Left lung (tissue), 10 donors: ENCODE data around the gene DCUN1D3. TPM values are rescaled to one million over a fixed set of nuclear protein-coding genes. Genes with fewer than 3 reads are reported as not detected.
A peak's percentile ranks its signal among the peaks of the same experiment; 100 is the strongest.

Experiments used
- ATAC-seq: fragments of 200-7000 bp; cut with Tn5 transposase; one replicate; pipeline ENCODE4 v1.9.1; 2020; ENCODE audit warnings: moderate library complexity
- DNase-seq, 4 donors: peaks; one replicate each; pipeline ENCODE4 v3.0.0-alpha.2; 2013 to 2020
- H3K27ac ChIP-seq, 2 donors: fragments of 200-600 bp; sonication (generic) in 1 of 2; one replicate each; pipeline versions ENCODE4 v1.5.0 to v1.8.0; 2020 to 2021
- H3K27me3 ChIP-seq, 2 donors: fragments of 200-600 bp; sonication (generic) in 1 of 2; one replicate each; pipeline versions ENCODE4 v1.5.0 to v1.8.0; 2020 to 2021
- H3K36me3 ChIP-seq, 2 donors: fragments of 200-600 bp; sonication (generic) in 1 of 2; one replicate each; pipeline versions ENCODE4 v1.5.0 to v1.8.0; 2020 to 2021
- H3K4me1 ChIP-seq, 2 donors: fragments of 200-600 bp; one replicate each; pipeline ENCODE4 v1.8.0; 2021
- H3K4me3 ChIP-seq, 2 donors: fragments of 200-600 bp; sonication (generic) in 1 of 2; one replicate each; pipeline versions ENCODE4 v1.5.0 to v1.8.0; 2020 to 2021; ENCODE audit warnings: mild to moderate bottlenecking in 1 of 2
- H3K9me3 ChIP-seq, 2 donors: fragments of 200-600 bp; sonication (generic) in 1 of 2; one replicate each; pipeline versions ENCODE4 v1.5.0 to v1.8.0; 2020 to 2021
- intact Hi-C, 2 donors: fragments of 100-400 bp; cut with DNase I; formaldehyde crosslinking; loops; one replicate each; pipeline versions ENCODE4 v1.11.2 to v1.14.2; 2022
- polyA plus RNA-seq, 6 donors: library from polyadenylated mRNA; unstranded; fragments of 120-200 nt; gene quantifications; one replicate each; pipeline ENCODE4 v1.2.1, GENCODE V29; 2013; ENCODE audit not compliant: insufficient read length in 6 of 6
- total RNA-seq, 2 donors: library from RNA; stranded (reverse); fragmentation: NEBNext Ultra II Directional; extraction: Animal tissue kit (Norgen Biotek cat#: 25700); gene quantifications; one replicate each; pipeline ENCODE4 v1.2.1, GENCODE V29; 2021
- TF ChIP-seq, protein P1 (sequence below), 2 donors: fragments of 200-600 bp; sonication (generic) in 1 of 2; IDR thresholded peaks; one replicate each; pipeline versions ENCODE4 v1.5.0 to v1.8.0; 2021; ENCODE audit warnings: antibody characterized with exemption in 2 of 2
- donor health status: DM: no; HTN: yes; CAD: no.
- donor health status: DM: no; HTN: no; CAD: no.

DCUN1D3 gene
- total and polyA plus RNA-seq, 8 donors, result 8.5 to 27.1 (median 9.9) TPM

DNA sequence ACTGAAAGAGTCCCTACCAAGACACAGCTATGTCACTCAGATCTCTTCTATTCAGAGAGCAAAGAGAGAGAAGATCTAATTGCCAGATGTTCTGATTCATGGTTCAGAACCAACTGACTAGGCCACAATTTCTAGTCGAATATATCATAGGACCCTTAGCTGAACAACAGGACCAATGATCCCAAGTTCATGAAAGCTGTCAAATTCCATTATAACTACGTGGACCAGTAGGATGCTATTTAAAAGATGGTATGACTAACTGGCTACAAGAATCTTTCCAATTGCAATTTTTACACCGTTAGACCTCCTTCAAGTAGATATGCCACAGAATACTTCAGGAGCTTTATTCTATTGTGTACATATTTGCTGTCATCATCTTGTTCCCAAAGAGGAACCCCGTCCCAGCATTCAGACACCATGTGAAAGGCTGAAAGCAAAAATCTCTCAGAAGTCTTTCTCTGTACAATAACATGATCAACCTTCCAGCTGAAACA lies 26.0 kb downstream of the DCUN1D3 start:
- no peaks in the 10 kb centered on the region for H3K27me3 ChIP-seq
- H3K9me3 ChIP-seq, result no peaks in the 10 kb centered on the region
- TF ChIP-seq, protein P1, sequence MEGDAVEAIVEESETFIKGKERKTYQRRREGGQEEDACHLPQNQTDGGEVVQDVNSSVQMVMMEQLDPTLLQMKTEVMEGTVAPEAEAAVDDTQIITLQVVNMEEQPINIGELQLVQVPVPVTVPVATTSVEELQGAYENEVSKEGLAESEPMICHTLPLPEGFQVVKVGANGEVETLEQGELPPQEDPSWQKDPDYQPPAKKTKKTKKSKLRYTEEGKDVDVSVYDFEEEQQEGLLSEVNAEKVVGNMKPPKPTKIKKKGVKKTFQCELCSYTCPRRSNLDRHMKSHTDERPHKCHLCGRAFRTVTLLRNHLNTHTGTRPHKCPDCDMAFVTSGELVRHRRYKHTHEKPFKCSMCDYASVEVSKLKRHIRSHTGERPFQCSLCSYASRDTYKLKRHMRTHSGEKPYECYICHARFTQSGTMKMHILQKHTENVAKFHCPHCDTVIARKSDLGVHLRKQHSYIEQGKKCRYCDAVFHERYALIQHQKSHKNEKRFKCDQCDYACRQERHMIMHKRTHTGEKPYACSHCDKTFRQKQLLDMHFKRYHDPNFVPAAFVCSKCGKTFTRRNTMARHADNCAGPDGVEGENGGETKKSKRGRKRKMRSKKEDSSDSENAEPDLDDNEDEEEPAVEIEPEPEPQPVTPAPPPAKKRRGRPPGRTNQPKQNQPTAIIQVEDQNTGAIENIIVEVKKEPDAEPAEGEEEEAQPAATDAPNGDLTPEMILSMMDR (IDR thresholded peaks at IDR 0.05), result no peak
- no peak overlapping the region for H3K4me3 ChIP-seq
- peaks cover 52 to 75% of the 10 kb centered on the region in 2 donors for H3K4me1 ChIP-seq
- peak overlapping the region in 1 of 2 donors; percentile 67 for H3K27ac ChIP-seq
- H3K36me3 ChIP-seq, result no peaks in the 10 kb centered on the region
- intact Hi-C loops, result no loop called here
- DNase-seq (no peak), ATAC-seq (no peak)

DNA sequence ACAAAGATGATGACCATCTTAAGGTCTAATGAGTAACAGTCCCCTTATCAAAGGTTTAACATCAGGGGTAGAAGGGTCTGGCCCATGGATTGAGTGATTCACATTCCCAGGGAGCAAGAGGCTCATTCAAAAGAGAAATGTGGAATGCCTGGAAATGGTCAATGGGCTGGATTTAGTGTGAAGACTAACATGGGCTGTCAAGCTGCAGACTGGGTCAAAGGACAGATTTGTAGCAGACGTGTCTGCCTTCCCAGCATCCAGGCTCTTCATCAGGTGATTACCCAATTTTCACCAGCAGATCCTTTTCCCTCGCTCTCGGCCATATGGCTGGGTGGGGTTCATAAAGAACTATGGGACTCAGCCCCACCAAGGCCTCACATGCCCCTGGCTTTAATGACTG lies 26.8 kb downstream of the DCUN1D3 start:
- DNase-seq, result no peak
- Histone ChIP-seq H3K27me3 (no peaks in the 10 kb centered on the region), H3K27ac (peak overlapping the region in 1 of 2 donors; percentile 67), H3K36me3 (no peaks in the 10 kb centered on the region), H3K4me3 (no peak overlapping the region), H3K4me1 (peaks cover 53 to 75% of the 10 kb centered on the region in 2 donors), H3K9me3 (no peaks in the 10 kb centered on the region)
- ATAC-seq, result no peak
- TF ChIP-seq, protein P1 (IDR thresholded peaks at IDR 0.05), result no peak
- intact Hi-C loops, result no loop called here

- intact Hi-C loops, result no loop called here
- H3K36me3 ChIP-seq, result no peaks in the 10 kb centered on the region
- no peak for DNase-seq
- peaks cover 47 to 76% of the 10 kb centered on the region in 2 donors for H3K4me1 ChIP-seq
- H3K27me3 ChIP-seq, result no peaks in the 10 kb centered on the region
- peak overlapping the region in 1 of 2 donors; percentile 50 for H3K27ac ChIP-seq
- no peak for ATAC-seq
- H3K9me3 ChIP-seq, result no peaks in the 10 kb centered on the region
- TF ChIP-seq, protein P1 (IDR thresholded peaks at IDR 0.05), result no peak
- no peak overlapping the region for H3K4me3 ChIP-seq
These were observed 28.0 kb downstream of the DCUN1D3 start for GRCh38 chr16:20871941-20872815.

DNA sequence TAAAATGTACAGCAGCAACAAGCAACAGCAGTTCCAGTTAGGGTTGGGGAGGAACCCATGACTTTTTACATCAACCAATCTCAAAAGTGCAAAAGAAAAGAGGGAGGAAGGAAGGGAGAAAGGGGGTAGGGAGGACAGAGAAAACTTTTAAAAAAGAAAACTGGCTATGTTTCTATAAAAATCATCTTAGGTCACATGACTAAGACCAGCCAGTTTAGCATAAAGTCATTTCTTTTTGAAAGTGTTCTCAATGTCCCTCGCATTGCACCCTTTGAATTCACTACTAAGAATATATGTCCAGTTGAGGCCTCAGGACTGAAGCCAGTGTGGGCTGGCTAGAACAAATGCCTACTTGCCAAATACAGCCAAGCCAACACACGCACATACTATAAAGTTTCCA lies 28.9 kb downstream of the DCUN1D3 start:
- Histone ChIP-seq H3K27ac (peak overlapping the region in 1 of 2 donors; percentile 50), H3K9me3 (no peaks in the 10 kb centered on the region), H3K36me3 (no peaks in the 10 kb centered on the region), H3K4me1 (peaks cover 49 to 85% of the 10 kb centered on the region in 2 donors), H3K27me3 (no peaks in the 10 kb centered on the region), H3K4me3 (no peak overlapping the region)
- DNase-seq, result no peak
- no peak for ATAC-seq
- intact Hi-C loops, result no loop called here
- TF ChIP-seq, protein P1 (IDR thresholded peaks at IDR 0.05), result no peak

DNA sequence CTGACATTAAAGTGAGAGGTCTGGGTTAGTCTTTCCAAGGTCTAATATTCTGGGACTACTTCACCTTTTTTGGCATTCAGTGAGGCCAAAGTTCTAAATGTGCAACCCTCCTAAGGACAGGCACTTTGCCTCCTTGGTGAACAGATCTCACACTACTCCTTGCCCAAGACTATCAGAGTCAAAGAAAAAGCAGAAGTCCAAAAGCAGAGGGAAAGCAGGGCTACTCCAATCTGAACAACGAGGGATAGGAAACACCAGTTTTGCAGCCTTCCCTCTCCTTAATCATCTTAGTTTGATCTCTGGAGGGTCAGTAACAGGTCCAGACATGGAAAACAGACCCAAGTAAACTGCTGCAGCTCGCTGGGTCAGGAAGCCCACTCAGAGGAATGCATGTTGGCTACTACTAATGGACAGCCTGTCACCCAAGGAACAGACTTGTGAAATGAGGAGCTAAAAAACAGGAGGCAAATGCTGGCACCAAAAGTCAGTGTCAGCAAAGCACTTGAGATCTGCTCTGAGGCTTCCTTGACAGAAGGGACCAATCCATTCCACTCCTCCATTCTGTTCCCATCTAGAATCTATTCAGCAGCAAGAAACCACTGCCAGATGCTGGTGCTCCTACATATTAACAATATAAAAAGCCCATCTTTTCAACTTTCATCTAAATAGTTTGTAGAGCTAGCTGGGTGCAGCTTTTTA lies 29.9 kb downstream of the DCUN1D3 start:
- peak overlapping the region; percentile 42 to 50 for H3K27ac ChIP-seq
- DNase-seq (peak in 1 of 4 donors; percentile 45), ATAC-seq (no peak)
- TF ChIP-seq, protein P1 (IDR thresholded peaks at IDR 0.05), result no peak
- intact Hi-C loops, result no loop called here
- no peaks in the 10 kb centered on the region for H3K9me3 ChIP-seq
- H3K4me1 ChIP-seq, result peaks cover 59 to 90% of the 10 kb centered on the region in 2 donors
- H3K4me3 ChIP-seq, result no peak overlapping the region
- H3K27me3 ChIP-seq, result no peaks in the 10 kb centered on the region
- no peaks in the 10 kb centered on the region for H3K36me3 ChIP-seq
